Measurements from ENCODE around the gene FCN3. TPM values are rescaled to one million over a fixed set of nuclear protein-coding genes. Genes with fewer than 3 reads are reported as not detected.
A peak's percentile ranks its signal among the peaks of the same experiment; 100 is the strongest.

Gene FCN3
- total RNA-seq, 4 donors from 2014 or later, result not detected

GRCh38 chr1:27346357-27346756 lies 28.3 kb downstream of the FCN3 start:
- peaks cover 0 to 39% (median 7%) of the 10 kb centered on the region in 4 donors for H3K4me1 ChIP-seq
- no peak for TF ChIP-seq CTCF (IDR thresholded peaks at IDR 0.05)
- TF ChIP-seq POLR2A (IDR thresholded peaks at IDR 0.05), result no peak

GRCh38 chr1:27345272-27345671 lies 29.4 kb downstream of the FCN3 start:
- Histone ChIP-seq H3K4me1 (peaks cover 4 to 33% (median 13%) of the 10 kb centered on the region in 4 donors), H3K4me3 (no peak overlapping the region), H3K36me3 (no peaks in the 10 kb centered on the region), H3K27ac (no peak overlapping the region), H3K9me3 (no peaks in the 10 kb centered on the region), H3K27me3 (no peaks in the 10 kb centered on the region)
- TF ChIP-seq CTCF (IDR thresholded peaks at IDR 0.05) (no peak), POLR2A (IDR thresholded peaks at IDR 0.05) (no peak)
- DNase-seq, result no peak

More at GRCh38 chr1:27346357-27346756, 28.3 kb downstream of the FCN3 start:
- Histone ChIP-seq H3K9me3 (no peaks in the 10 kb centered on the region), H3K4me3 (no peak overlapping the region), H3K27me3 (no peaks in the 10 kb centered on the region), H3K27ac (no peak overlapping the region), H3K36me3 (no peaks in the 10 kb centered on the region)
- no peak for DNase-seq

GRCh38 chr1:27343639-27344025 lies 31.0 kb downstream of the FCN3 start:
- TF ChIP-seq POLR2A (IDR thresholded peaks at IDR 0.05), result no peak
- TF ChIP-seq CTCF (IDR thresholded peaks at IDR 0.05), result no peak
- Histone ChIP-seq H3K36me3 (no peaks in the 10 kb centered on the region), H3K9me3 (no peaks in the 10 kb centered on the region), H3K4me3 (peak overlapping the region in 2 of 4 donors; percentile 42 to 63), H3K27ac (peak overlapping the region in 2 of 4 donors; percentile 78 to 94), H3K27me3 (no peaks in the 10 kb centered on the region), H3K4me1 (peaks cover 0 to 17% (median 11%) of the 10 kb centered on the region in 4 donors)
- DNase-seq, result no peak

- Histone ChIP-seq H3K9me3 (no peaks in the 10 kb centered on the region), H3K4me3 (peak overlapping the region; percentile 41 to 63 (median 46))
- DNase-seq, result peak; percentile 53 to 90 (median 90)
These were observed 31.6 kb downstream of the FCN3 start for GRCh38 chr1:27342778-27343638.

DNA sequence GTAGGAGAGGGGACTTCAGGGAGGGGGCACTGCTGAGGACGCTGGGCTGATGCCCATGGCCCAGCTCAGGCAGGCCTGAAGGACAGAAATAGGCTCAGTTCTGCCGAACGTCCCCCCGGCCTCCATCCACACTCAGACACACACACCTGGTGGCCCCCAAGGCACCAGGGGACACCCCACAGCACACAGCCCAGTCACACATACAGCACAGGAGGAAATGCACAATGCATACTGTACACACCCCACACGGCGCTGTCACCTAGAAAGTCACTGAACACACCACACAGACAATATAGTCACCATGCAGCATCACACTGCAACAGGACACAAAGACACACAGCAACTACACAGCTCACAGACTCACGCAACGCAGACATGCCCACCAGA lies 32.2 kb downstream of the FCN3 start:
- DNase-seq, result peak in 2 of 3 donors; percentile 59 to 63
- Histone ChIP-seq H3K4me1 (peaks cover 0 to 15% (median 11%) of the 10 kb centered on the region in 4 donors), H3K27me3 (no peaks in the 10 kb centered on the region), H3K27ac (peak overlapping the region; percentile 49 to 94 (median 80)), H3K36me3 (no peaks in the 10 kb centered on the region), H3K4me3 (peak overlapping the region; percentile 41 to 63 (median 46)), H3K9me3 (no peaks in the 10 kb centered on the region)
- TF ChIP-seq CTCF (IDR thresholded peaks at IDR 0.05), result no peak
- no peak for TF ChIP-seq POLR2A (IDR thresholded peaks at IDR 0.05)

More at GRCh38 chr1:27342778-27343638, 31.6 kb downstream of the FCN3 start:
- no peaks in the 10 kb centered on the region for H3K36me3 ChIP-seq
- peaks cover 0 to 15% (median 11%) of the 10 kb centered on the region in 4 donors for H3K4me1 ChIP-seq
- TF ChIP-seq POLR2A (IDR thresholded peaks at IDR 0.05) (no peak), CTCF (IDR thresholded peaks at IDR 0.05) (no peak)
- no peaks in the 10 kb centered on the region for H3K27me3 ChIP-seq
- H3K27ac ChIP-seq, result peak overlapping the region; percentile 71 to 94 (median 80)
